ENCODE data around the gene SLC15A2. TPM values are rescaled to one million over a fixed set of nuclear protein-coding genes. Genes with fewer than 3 reads are reported as not detected.
"Not testable (repeated sequence)": the region's sequence is repeated elsewhere in the genome, so short reads cannot be mapped to it uniquely, and the experiment has no call there.

SLC15A2 gene
- total and polyA plus RNA-seq, 9 donors = 0.23 to 9.4 (median 1.5) TPM

DNA sequence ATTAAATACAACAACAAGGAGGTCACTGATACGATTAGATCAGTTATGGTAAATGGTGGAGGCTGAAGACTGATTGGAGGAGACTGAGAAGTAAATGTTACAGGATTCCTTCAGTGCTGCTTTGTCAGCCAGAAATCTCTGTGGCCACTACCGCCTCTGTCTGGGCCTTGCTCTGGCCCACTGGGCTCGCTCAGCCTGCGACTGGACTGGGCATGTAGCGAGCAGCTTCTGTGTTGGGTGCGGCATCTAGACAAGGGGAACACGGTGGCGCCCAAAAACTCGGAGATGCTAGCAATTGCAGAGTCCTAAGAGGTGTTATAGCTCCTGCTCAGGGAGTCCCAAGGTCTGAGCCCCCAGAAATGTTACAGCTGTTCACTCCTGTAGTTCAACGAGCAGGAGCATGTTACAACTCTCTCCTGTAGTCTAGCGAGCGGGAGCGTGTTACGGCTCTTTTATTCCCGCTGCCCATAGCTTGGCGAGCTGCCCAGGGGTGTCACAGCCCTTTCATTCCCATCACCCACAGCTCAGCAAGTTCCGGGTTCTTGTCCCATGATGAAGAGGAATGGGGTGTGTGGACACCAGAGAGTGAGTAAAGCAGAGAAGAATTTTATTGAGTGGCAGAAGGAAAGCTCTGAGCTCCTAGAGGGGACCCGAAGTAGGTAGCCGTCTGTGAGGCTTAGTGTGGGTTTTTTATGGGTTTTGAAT is 24.7 kb downstream of the SLC15A2 start:
- DNase-seq = no peak
- Histone ChIP-seq H3K27ac (no peak overlapping the region), H3K36me3 (no peaks in the 10 kb centered on the region), H3K4me1 (ENCODE audit: insufficient read depth) (no peaks in the 10 kb centered on the region), H3K27me3 (no peaks in the 10 kb centered on the region), H3K4me3 (no peak overlapping the region), H3K9me3 (no peaks in the 10 kb centered on the region)
- WGBS, 3 donors = 88% methylated on average over 19 of the region's 19 CpGs
- intact Hi-C loops (cut with DNase I) = no loop called here
- TF ChIP-seq, protein P1, sequence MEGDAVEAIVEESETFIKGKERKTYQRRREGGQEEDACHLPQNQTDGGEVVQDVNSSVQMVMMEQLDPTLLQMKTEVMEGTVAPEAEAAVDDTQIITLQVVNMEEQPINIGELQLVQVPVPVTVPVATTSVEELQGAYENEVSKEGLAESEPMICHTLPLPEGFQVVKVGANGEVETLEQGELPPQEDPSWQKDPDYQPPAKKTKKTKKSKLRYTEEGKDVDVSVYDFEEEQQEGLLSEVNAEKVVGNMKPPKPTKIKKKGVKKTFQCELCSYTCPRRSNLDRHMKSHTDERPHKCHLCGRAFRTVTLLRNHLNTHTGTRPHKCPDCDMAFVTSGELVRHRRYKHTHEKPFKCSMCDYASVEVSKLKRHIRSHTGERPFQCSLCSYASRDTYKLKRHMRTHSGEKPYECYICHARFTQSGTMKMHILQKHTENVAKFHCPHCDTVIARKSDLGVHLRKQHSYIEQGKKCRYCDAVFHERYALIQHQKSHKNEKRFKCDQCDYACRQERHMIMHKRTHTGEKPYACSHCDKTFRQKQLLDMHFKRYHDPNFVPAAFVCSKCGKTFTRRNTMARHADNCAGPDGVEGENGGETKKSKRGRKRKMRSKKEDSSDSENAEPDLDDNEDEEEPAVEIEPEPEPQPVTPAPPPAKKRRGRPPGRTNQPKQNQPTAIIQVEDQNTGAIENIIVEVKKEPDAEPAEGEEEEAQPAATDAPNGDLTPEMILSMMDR (IDR thresholded peaks at IDR 0.05) = no peak
- TF ChIP-seq EP300 (IDR thresholded peaks at IDR 0.05) (no peak), POLR2A (IDR thresholded peaks at IDR 0.05) (no peak)

DNA sequence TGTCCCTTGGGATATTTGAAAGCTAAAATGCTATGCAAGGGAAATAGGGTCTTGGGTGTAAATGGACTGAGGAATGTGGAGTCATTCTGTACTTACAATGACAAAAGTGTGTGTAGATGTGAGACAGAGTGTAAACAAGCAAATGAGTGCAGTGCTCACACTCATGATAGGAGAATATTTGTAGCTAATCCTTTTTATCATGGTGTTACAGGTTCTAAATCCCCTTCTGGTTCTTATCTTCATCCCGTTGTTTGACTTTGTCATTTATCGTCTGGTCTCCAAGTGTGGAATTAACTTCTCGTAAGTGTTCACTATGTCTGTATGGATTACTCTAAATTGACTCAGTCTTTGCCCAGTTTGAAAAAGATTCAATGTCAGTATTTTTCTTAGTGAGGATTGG is 30.5 kb downstream of the SLC15A2 start:
- 81 to 93% (median 87%) methylated on average over 3 of the region's 3 CpGs for WGBS, 3 donors
- intact Hi-C loops (cut with DNase I) = no loop called here

GRCh38 chr3:121926380-121926779 is 32.2 kb downstream of the SLC15A2 start:
- TF ChIP-seq EP300 (IDR thresholded peaks at IDR 0.05) (no peak), POLR2A (IDR thresholded peaks at IDR 0.05) (no peak)
- TF ChIP-seq, protein P1 (IDR thresholded peaks at IDR 0.05) = no peak
- Histone ChIP-seq H3K36me3 (no peaks in the 10 kb centered on the region), H3K27ac (no peak overlapping the region), H3K4me3 (no peak overlapping the region), H3K27me3 (no peaks in the 10 kb centered on the region), H3K4me1 (ENCODE audit: insufficient read depth) (no peaks in the 10 kb centered on the region), H3K9me3 (no peaks in the 10 kb centered on the region)
- WGBS, 3 donors = 92 to 95% (median 94%) methylated on average over 1 of the region's 1 CpG
- intact Hi-C loops (cut with DNase I) = no loop called here
- DNase-seq = no peak

More for the DNA sequence above, 30.5 kb downstream of the SLC15A2 start:
- H3K9me3 ChIP-seq = no peaks in the 10 kb centered on the region
- no peaks in the 10 kb centered on the region for H3K27me3 ChIP-seq
- no peak overlapping the region for H3K27ac ChIP-seq
- H3K4me3 ChIP-seq = no peak overlapping the region
- H3K36me3 ChIP-seq = no peaks in the 10 kb centered on the region
- no peak for TF ChIP-seq EP300 (IDR thresholded peaks at IDR 0.05)
- TF ChIP-seq, protein P1 (IDR thresholded peaks at IDR 0.05) = no peak
- no peak for TF ChIP-seq POLR2A (IDR thresholded peaks at IDR 0.05)
- no peak for DNase-seq
- no peaks in the 10 kb centered on the region for H3K4me1 ChIP-seq (ENCODE audit: insufficient read depth)

GRCh38 chr3:121938141-121938855 is 44.1 kb downstream of the SLC15A2 start:
- WGBS, 3 donors = 87 to 90% (median 89%) methylated on average over 29 of the region's 29 CpGs

DNA sequence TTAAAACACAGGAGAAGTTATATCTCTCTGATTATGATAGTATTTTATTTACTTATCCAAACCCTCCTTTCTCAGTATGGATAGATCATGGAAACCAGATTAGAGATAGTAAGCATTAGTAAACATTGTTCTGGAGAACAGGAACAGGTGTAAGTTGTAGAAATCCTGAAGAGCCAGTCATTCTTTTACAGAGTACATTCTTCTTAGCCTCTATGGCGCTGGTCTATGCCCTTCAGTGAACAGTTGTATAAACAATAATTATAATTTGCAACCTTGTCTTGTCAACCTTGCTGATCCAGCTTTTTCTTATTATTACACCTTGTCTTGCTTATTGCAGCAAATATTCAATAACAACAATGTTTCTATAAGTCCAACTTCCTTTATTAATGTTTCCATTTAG is 47.4 kb downstream of the SLC15A2 start:
- no peak overlapping the region for H3K4me3 ChIP-seq
- TF ChIP-seq EP300 (IDR thresholded peaks at IDR 0.05) = no peak
- TF ChIP-seq, protein P1 (IDR thresholded peaks at IDR 0.05) = no peak
- no peak for TF ChIP-seq POLR2A (IDR thresholded peaks at IDR 0.05)
- H3K9me3 ChIP-seq = no peaks in the 10 kb centered on the region
- DNase-seq = no peak
- WGBS, 3 donors = 85 to 89% (median 89%) methylated on average over 1 of the region's 1 CpG
- H3K27ac ChIP-seq = no peak overlapping the region
- intact Hi-C loops (cut with DNase I) = no loop called here
- H3K36me3 ChIP-seq = no peaks in the 10 kb centered on the region
- H3K27me3 ChIP-seq = no peaks in the 10 kb centered on the region
- H3K4me1 ChIP-seq (ENCODE audit: insufficient read depth) = no peaks in the 10 kb centered on the region

More at GRCh38 chr3:121938141-121938855, 44.1 kb downstream of the SLC15A2 start:
- H3K4me3 ChIP-seq; H3K27ac ChIP-seq; H3K9me3 ChIP-seq; intact Hi-C loops (cut with DNase I); DNase-seq; H3K4me1 ChIP-seq (ENCODE audit: insufficient read depth); H3K27me3 ChIP-seq; H3K36me3 ChIP-seq: not testable (repeated sequence)

All from ovary (tissue), 9 donors.